K562 (cell line): ENCODE results near the gene CEACAM21. TPM values are rescaled to one million over a fixed set of nuclear protein-coding genes. Genes with fewer than 3 reads are reported as not detected.

Source experiments
- ATAC-seq: fragments of 200-7000 bp; cut with Tn5 transposase; 3 replicates; pipeline ENCODE4 v1.9.1; 2020; ENCODE audit warnings: moderate library complexity
- BruUV-seq: library from RNA; stranded (reverse); fragments of 400-500 nt; replicated peaks from 2 replicates; lab custom pipeline; 2021; lab: Mats Ljungman, UMichigan
- CTCF ChIA-PET: fragments of 300-600 bp; formaldehyde crosslinking; extraction: SDS; loops from one replicate; lab custom pipeline; 2021; ENCODE audit warnings: low intra/inter-chr PET ratio; lab: Yijun Ruan, JAX
- POLR2A ChIA-PET: fragments of 300-600, 350-650 bp; sonication (Branson Sonifier 250); formaldehyde crosslinking; extraction: SDS; loops from one replicate; lab custom pipeline; 2021; ENCODE audit warnings: antibody characterized with exemption, inconsistent platforms; lab: Yijun Ruan, JAX
- DNase-seq, 4 experiments: peaks; one replicate each; pipeline versions ENCODE4 v3.0.0 to v3.0.0-alpha.2; 2011 to 2018; ENCODE audit warnings: low spot score in 3 of 4, mixed read lengths in 3 of 4; ENCODE audit errors: extremely low read depth in 1 of 4
- FAIRE-seq: peaks from 2 replicates; lab custom pipeline; 2011; peaks lifted over from hg19 to GRCh38; lab: Jason Lieb, UNC
- H2AFZ ChIP-seq: 2 replicates; pipeline ENCODE4 v1.6.0; 2011; ENCODE audit warnings: low read depth, low read length, control low read depth, inconsistent platforms
- H3K27ac ChIP-seq: fragments of 200-600 bp; 3 replicates; pipeline ENCODE4 v1.8.0; 2011; ENCODE audit warnings: low read depth, mild to moderate bottlenecking, control low read depth, inconsistent platforms, low read length, moderate library complexity, mixed read lengths; ENCODE audit errors: extremely low read depth
- H3K27me3 ChIP-seq, 2 experiments: fragments of 300-600 bp in 1 of 2; 2 replicates in 1 of 2; 3 replicates in 1 of 2; pipeline versions ENCODE4 v1.6.0 to v1.8.0; 2011; ENCODE audit warnings: inconsistent platforms in 2 of 2, low read length in 2 of 2, mild to moderate bottlenecking in 1 of 2, mixed read lengths in 1 of 2, moderate library complexity in 1 of 2; ENCODE audit not compliant: control insufficient read depth in 2 of 2, insufficient read depth in 2 of 2
- H3K36me3 ChIP-seq: fragments of 300-600 bp; 3 replicates; pipeline ENCODE4 v1.8.0; 2011; ENCODE audit warnings: mild to moderate bottlenecking, low read length, inconsistent platforms; ENCODE audit not compliant: control insufficient read depth, insufficient read depth
- H3K4me1 ChIP-seq, 2 experiments: fragments of 200-600 bp in 1 of 2; replicated peaks in 1 of 2; 2 replicates in 1 of 2; 3 replicates in 1 of 2; pipeline versions ENCODE4 v1.5.1 to v1.8.0; 2011; ENCODE audit warnings: inconsistent platforms in 2 of 2, low read length in 2 of 2, mild to moderate bottlenecking in 1 of 2, mixed read lengths in 1 of 2, moderate library complexity in 1 of 2; ENCODE audit not compliant: control insufficient read depth in 2 of 2, insufficient read depth in 2 of 2
- H3K4me2 ChIP-seq: 2 replicates; pipeline ENCODE4 v1.6.1; 2011; ENCODE audit warnings: low read length, control low read depth, inconsistent platforms, mixed read lengths; ENCODE audit not compliant: insufficient read depth
- H3K4me3 ChIP-seq: fragments of 200-600 bp; sonication (generic), shearing (Covaris generic); 2 replicates; pipeline ENCODE4 v1.5.1; 2016; ENCODE audit warnings: control low read depth, inconsistent platforms
- H3K79me2 ChIP-seq: fragments of 200-600 bp; 3 replicates; pipeline ENCODE4 v1.8.0; 2011; ENCODE audit warnings: low read length, inconsistent platforms; ENCODE audit not compliant: control insufficient read depth, insufficient read depth
- H3K9ac ChIP-seq, 2 experiments: 2 replicates each; pipeline versions ENCODE4 v1.6.0 to v1.6.1; 2011; ENCODE audit warnings: low read depth in 2 of 2, low read length in 2 of 2, control low read depth in 1 of 2, inconsistent platforms in 1 of 2, mild to moderate bottlenecking in 1 of 2, mixed read lengths in 1 of 2; ENCODE audit not compliant: insufficient read depth in 1 of 2
- H3K9me1 ChIP-seq: one replicate; pipeline ENCODE4 v1.6.0; 2011; ENCODE audit warnings: inconsistent platforms, mild to moderate bottlenecking, low read length, moderate library complexity; ENCODE audit not compliant: control insufficient read depth, insufficient read depth
- H3K9me3 ChIP-seq: replicated peaks from 2 replicates; pipeline ENCODE4 v1.5.1; 2011; ENCODE audit warnings: low read depth, low read length, inconsistent platforms; ENCODE audit not compliant: control insufficient read depth, insufficient read depth
- H4K20me1 ChIP-seq: replicated peaks from 2 replicates; pipeline ENCODE4 v1.6.1; 2011; ENCODE audit warnings: low read length, inconsistent platforms, mixed read lengths; ENCODE audit not compliant: control insufficient read depth, insufficient read depth
- CBX8 ChIP-seq: fragments of 200-600 bp; sonication (generic); IDR thresholded peaks from 2 replicates; pipeline ENCODE4 v1.6.1; 2012; ENCODE audit warnings: borderline replicate concordance, mixed run types, low read depth, mild to moderate bottlenecking, moderate library complexity, mixed read lengths, low read length, control low read depth, inconsistent platforms; ENCODE audit not compliant: poor library complexity, severe bottlenecking; ENCODE audit errors: extremely low read depth
- HDAC8 ChIP-seq: fragments of 450-650 bp; IDR thresholded peaks from 2 replicates; pipeline ENCODE4 v1.6.1; 2016; ENCODE audit warnings: mild to moderate bottlenecking, missing genetic modification characterization, moderate library complexity, missing compliant biosample characterization
- HNRNPK ChIP-seq: fragments of 200-400 bp; formaldehyde crosslinking; IDR thresholded peaks from one replicate; pipeline ENCODE4 v1.6.1; 2018; ENCODE audit warnings: mild to moderate bottlenecking, low read depth, low read length; ENCODE audit not compliant: poor library complexity, severe bottlenecking
- IRF1 ChIP-seq: sonication (generic); formaldehyde crosslinking; IDR thresholded peaks from 2 replicates; pipeline ENCODE4 v1.8.0; 2022; ENCODE audit warnings: missing genetic modification reagents, mild to moderate bottlenecking, borderline replicate concordance
- MCM7 ChIP-seq, 2 experiments: fragments of 450-650 bp; IDR thresholded peaks; 2 replicates each; pipeline ENCODE4 v1.6.1; 2016 to 2018
- MYNN ChIP-seq, 2 experiments: sonication (generic); formaldehyde crosslinking in 1 of 2; IDR thresholded peaks; 2 replicates each; pipeline versions ENCODE4 v1.5.0 to v1.6.1; 2016 to 2020; ENCODE audit warnings: antibody characterized with exemption in 1 of 2, missing genetic modification reagents in 1 of 2
- PTRF ChIP-seq: fragments of 450-650 bp; IDR thresholded peaks from 2 replicates; pipeline ENCODE4 v1.6.1; 2016; ENCODE audit warnings: mild to moderate bottlenecking, missing genetic modification characterization, missing compliant biosample characterization
- SIN3A ChIP-seq, 2 experiments: fragments of 150-350 bp in 1 of 2; IDR thresholded peaks; 2 replicates each; pipeline ENCODE4 v1.6.1; 2011 to 2016; ENCODE audit warnings: borderline replicate concordance in 2 of 2, low read depth in 2 of 2, low read length in 2 of 2, mild to moderate bottlenecking in 2 of 2, moderate library complexity in 2 of 2; ENCODE audit not compliant: control insufficient read depth in 1 of 2
- SNRNP70 ChIP-seq: fragments of 200-400 bp; formaldehyde crosslinking; optimal IDR thresholded peaks from 2 replicates; pipeline ENCODE3; 2017; ENCODE audit warnings: low read depth, low read length
- SRF ChIP-seq, 2 experiments: fragments of 250-450, 450-650 bp in 1 of 2; sonication (Bioruptor Pico) in 1 of 2; sonication (generic) in 1 of 2; formaldehyde crosslinking; IDR thresholded peaks; 2 replicates each; pipeline versions ENCODE4 v1.5.0 to v1.5.1; 2020 to 2022; ENCODE audit warnings: mild to moderate bottlenecking in 1 of 2, missing genetic modification reagents in 1 of 2
- TCF7 ChIP-seq: sonication (generic); IDR thresholded peaks from 2 replicates; pipeline ENCODE4 v1.6.1; 2016; ENCODE audit warnings: antibody characterized with exemption, borderline replicate concordance
- TRIM28 ChIP-seq: fragments of 450-650 bp; IDR thresholded peaks from 2 replicates; pipeline ENCODE4 v1.6.1; 2017
- ZFP30 ChIP-seq: fragments of 250-450 bp; sonication (Bioruptor Pico); IDR thresholded peaks from 2 replicates; pipeline ENCODE4 v1.8.0; 2022; ENCODE audit warnings: moderate library complexity, mild to moderate bottlenecking, inconsistent platforms, borderline replicate concordance
- ZFX ChIP-seq: sonication (generic); formaldehyde crosslinking; IDR thresholded peaks from 2 replicates; pipeline ENCODE4 v1.8.0; 2022; ENCODE audit warnings: mild to moderate bottlenecking, missing genetic modification reagents, moderate library complexity
- ZNF586 ChIP-seq: fragments of 450-650 bp; formaldehyde crosslinking; conservative IDR thresholded peaks from 2 replicates; pipeline ENCODE4 v1.4.0; 2020; ENCODE audit warnings: mild to moderate bottlenecking, moderate library complexity
- ZNF699 ChIP-seq: fragments of 250-450 bp; sonication (Bioruptor Pico); IDR thresholded peaks from 2 replicates; pipeline ENCODE4 v1.8.0; 2021; ENCODE audit warnings: mild to moderate bottlenecking, moderate library complexity; ENCODE audit not compliant: insufficient replicate concordance
- WGBS: fragments of 100-300 bp; shearing (Covaris generic); methylation state at CpG from one replicate; pipeline ENCODE4 v1.1.6; 2016; ENCODE audit warnings: low coverage, mixed read lengths; ENCODE audit not compliant: insufficient coverage; ENCODE audit errors: missing lambda C conversion rate; 5-methylcytosine and 5-hydroxymethylcytosine counted together
- in situ Hi-C: fragments of 300-500 bp; cut with MboI; formaldehyde crosslinking; loops from 4 replicates; pipeline ENCODE4 v1.15.0; 2018; ENCODE audit warnings: inconsistent platforms, mixed read lengths
- intact Hi-C: fragments of 100-400 bp; cut with micrococcal nuclease; formaldehyde crosslinking; loops from 2 replicates; pipeline ENCODE4 v1.14.2; 2022
- polyA plus RNA-seq, 8 experiments: library from polyadenylated mRNA; depleted of rRNA in 4 of 8; stranded (reverse) in 5 of 8; unstranded in 3 of 8; fragments of >200 nt; fragmentation: Nextera tagmentation in 2 of 8; fragmentation: Illumina TruSeq in 1 of 8; extraction: Ambion mirVana in 2 of 8; extraction: Trizol in 1 of 8; gene quantifications; 2 replicates each; pipeline versions ENCODE4 v1.2.1 to v1.2.3, GENCODE V29; 2011 to 2014; ENCODE audit warnings: inconsistent platforms in 1 of 8, missing spikeins in 1 of 8
- total RNA-seq, 7 experiments: library from RNA; depleted of rRNA in 6 of 7; stranded (reverse); fragments of >200 nt in 6 of 7; fragmentation: Illumina TruSeq in 2 of 7; extraction: Trizol in 2 of 7; gene quantifications; 2 replicates each; pipeline versions ENCODE4 v1.2.1 to v1.2.3, GENCODE V29; 2011 to 2021; ENCODE audit warnings: low replicate concordance in 1 of 7
- TF ChIP-seq, protein P1 (sequence below), 2 experiments: fragments of 450-650 bp in 1 of 2; sonication (generic) in 1 of 2; formaldehyde crosslinking; conservative IDR thresholded peaks; 2 replicates each; pipeline versions ENCODE4 v1.4.0 to v1.8.1; 2020 to 2022; ENCODE audit warnings: mild to moderate bottlenecking in 1 of 2, missing genetic modification reagents in 1 of 2
- TF ChIP-seq, protein P2 (sequence below): sonication (generic); formaldehyde crosslinking; IDR thresholded peaks from 2 replicates; pipeline ENCODE4 v1.8.1; 2023; ENCODE audit warnings: mild to moderate bottlenecking, missing genetic modification reagents

The CEACAM21 gene
- total and polyA plus RNA-seq, 9 of the 15 experiments (the other 6 are each of a cell fraction or from before 2014, with no cell fraction given), result 0.06 to 0.40 (median 0.18) TPM; not detected in 1

GRCh38 chr19:41584260-41584810, 8.4 kb downstream of the CEACAM21 start:
- Histone ChIP-seq H3K4me1 (no peaks in the 10 kb centered on the region), H3K9ac (no peak overlapping the region), H3K79me2 (no peaks in the 10 kb centered on the region), H2AFZ (no peak overlapping the region), H3K27me3 (no peaks in the 10 kb centered on the region), H3K27ac (no peak overlapping the region), H3K9me1 (no peaks in the 10 kb centered on the region), H3K4me3 (no peak overlapping the region), H3K36me3 (no peaks in the 10 kb centered on the region), H3K4me2 (no peak overlapping the region), H3K9me3 (no peaks in the 10 kb centered on the region; the same call in 1 of the 2 replicates), H4K20me1 (no peaks in the 10 kb centered on the region)
- FAIRE-seq, result no peak
- no peak for ATAC-seq
- CTCF ChIA-PET, result no interaction called here
- WGBS, result 3% methylated on average over 6 of the region's 6 CpGs
- intact Hi-C loops (no loop called here), in situ Hi-C loops (no loop called here)
- BruUV-seq, result no TSS peak
- no peak for DNase-seq
- TF ChIP-seq PTRF, result no peak
- no peak for TF ChIP-seq HNRNPK
- TF ChIP-seq CBX8, result no peak
- no peak for TF ChIP-seq HDAC8 (tag)
- no peak for TF ChIP-seq MYNN (IDR thresholded peaks at IDR 0.05)
- TF ChIP-seq MYNN (CRISPR knock-in tag; IDR thresholded peaks at IDR 0.05), result no peak
- TF ChIP-seq ZNF699 (CRISPR knock-in tag), result no peak
- TF ChIP-seq SRF (CRISPR knock-in tag; IDR thresholded peaks at IDR 0.05), result no peak
- no peak for TF ChIP-seq ZNF586 (CRISPR knock-in tag)
- TF ChIP-seq IRF1 (CRISPR knock-in tag), result no peak
- TF ChIP-seq, protein P1, sequence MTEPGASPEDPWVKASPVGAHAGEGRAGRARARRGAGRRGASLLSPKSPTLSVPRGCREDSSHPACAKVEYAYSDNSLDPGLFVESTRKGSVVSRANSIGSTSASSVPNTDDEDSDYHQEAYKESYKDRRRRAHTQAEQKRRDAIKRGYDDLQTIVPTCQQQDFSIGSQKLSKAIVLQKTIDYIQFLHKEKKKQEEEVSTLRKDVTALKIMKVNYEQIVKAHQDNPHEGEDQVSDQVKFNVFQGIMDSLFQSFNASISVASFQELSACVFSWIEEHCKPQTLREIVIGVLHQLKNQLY (CRISPR knock-in tag; conservative IDR thresholded peaks at IDR 0.05), result no peak
- TF ChIP-seq MCM7 (IDR thresholded peaks at IDR 0.05), result no peak
- no peak for TF ChIP-seq ZFP30 (CRISPR knock-in tag)
- no peak for TF ChIP-seq ZFX (CRISPR knock-in tag)
- TF ChIP-seq TCF7, result no peak
- TF ChIP-seq SIN3A (IDR thresholded peaks at IDR 0.05; ENCODE audit: borderline replicate concordance in 2 of 2, control insufficient read depth in 1 of 2, low read depth in 2 of 2, low read length in 2 of 2), result no peak
- TF ChIP-seq, protein P2, sequence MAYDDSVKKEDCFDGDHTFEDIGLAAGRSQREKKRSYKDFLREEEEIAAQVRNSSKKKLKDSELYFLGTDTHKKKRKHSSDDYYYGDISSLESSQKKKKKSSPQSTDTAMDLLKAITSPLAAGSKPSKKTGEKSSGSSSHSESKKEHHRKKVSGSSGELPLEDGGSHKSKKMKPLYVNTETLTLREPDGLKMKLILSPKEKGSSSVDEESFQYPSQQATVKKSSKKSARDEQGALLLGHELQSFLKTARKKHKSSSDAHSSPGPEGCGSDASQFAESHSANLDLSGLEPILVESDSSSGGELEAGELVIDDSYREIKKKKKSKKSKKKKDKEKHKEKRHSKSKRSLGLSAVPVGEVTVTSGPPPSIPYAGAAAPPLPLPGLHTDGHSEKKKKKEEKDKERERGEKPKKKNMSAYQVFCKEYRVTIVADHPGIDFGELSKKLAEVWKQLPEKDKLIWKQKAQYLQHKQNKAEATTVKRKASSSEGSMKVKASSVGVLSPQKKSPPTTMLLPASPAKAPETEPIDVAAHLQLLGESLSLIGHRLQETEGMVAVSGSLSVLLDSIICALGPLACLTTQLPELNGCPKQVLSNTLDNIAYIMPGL (CRISPR knock-in tag), result no peak
- TF ChIP-seq TRIM28, result no peak
- TF ChIP-seq SNRNP70, result no peak
- POLR2A ChIA-PET, result no interaction called here
